Activated CD4-positive, CD25-positive, alpha-beta regulatory T cell (primary cell): Measurements from ENCODE around the gene C17orf107.

Experiments
- DNase-seq, 4 experiments: peaks; one replicate each; lab custom pipeline; 2025; lab: John Stamatoyannopoulos, UW

C17orf107 gene

DNA sequence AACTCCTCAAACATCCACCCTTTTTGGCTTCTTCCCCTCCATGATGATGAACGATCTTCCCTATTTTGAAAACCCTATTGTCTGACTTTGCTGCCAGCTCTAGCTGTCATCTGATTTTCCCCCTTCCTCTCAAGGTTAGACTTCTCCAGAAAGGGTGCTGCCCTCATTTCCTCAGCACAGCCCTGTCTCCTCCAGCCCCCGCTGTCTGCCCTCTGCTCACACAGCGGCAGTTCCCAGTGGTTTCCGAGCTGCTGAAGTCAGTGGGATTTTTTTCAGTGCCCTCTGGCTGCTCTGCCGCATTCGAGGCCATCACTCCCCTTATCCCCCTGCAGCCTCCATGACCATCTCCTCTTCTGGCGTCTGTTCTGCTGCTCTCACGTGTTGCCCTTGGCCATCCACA is 26.6 kb upstream of the C17orf107 start:
- no peak for DNase-seq

DNA sequence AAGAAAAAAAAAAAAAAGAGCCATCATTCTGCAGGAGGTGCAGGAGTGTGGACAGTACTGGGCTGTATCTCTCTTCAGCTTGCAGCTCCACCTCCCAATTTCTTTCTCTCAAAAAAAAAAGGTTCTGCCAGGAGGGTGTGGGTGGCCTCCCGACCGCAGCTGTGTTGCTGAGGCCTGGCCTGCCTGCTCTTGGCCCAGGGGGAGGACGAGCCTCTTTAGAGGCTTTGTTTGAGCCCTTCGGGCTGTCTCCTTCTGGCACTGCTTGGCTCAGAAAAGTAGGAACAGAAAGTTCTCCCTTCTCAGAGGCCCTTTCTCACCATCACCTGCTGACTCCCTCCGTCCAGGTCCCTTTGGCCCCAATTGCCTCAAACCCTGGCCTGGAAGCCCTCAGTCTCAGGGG is 22.2 kb upstream of the C17orf107 start:
- no peak for DNase-seq

DNA sequence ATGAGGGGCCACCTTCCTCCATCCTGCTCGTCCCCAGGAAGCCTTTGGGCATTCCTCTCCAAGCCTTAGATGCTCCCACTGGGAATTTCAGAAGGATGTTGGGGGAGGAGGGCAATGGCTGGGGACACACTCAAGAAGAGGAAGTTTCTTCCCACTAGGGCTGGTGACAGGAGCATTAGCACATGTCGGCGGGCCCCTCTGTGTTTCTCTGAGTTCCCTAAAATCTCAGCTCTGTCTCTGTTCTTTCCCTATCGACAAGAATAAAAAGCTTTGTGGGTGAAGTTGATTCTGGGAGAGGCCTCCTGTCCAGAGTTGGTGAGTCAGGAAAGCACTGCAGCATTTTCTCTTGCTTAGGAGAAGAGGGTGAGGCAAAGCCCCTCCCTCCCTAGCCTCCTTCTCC is 19.7 kb upstream of the C17orf107 start:
- DNase-seq = no peak

DNA sequence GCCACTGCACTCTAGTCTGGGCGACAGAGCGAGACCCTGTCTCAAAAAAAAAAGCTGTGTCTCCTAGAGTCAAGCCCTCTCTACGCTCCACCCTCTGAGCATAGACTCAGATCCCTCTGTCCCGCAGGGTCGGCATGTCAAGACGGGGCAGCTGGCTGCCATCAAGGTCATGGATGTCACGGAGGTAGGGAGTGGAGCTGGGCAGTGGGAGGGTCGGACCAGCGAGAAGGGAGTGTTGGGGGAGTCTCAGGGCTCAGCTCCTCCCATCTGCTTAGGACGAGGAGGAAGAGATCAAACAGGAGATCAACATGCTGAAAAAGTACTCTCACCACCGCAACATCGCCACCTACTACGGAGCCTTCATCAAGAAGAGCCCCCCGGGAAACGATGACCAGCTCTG is 18.5 kb upstream of the C17orf107 start:
- no peak for DNase-seq

DNA sequence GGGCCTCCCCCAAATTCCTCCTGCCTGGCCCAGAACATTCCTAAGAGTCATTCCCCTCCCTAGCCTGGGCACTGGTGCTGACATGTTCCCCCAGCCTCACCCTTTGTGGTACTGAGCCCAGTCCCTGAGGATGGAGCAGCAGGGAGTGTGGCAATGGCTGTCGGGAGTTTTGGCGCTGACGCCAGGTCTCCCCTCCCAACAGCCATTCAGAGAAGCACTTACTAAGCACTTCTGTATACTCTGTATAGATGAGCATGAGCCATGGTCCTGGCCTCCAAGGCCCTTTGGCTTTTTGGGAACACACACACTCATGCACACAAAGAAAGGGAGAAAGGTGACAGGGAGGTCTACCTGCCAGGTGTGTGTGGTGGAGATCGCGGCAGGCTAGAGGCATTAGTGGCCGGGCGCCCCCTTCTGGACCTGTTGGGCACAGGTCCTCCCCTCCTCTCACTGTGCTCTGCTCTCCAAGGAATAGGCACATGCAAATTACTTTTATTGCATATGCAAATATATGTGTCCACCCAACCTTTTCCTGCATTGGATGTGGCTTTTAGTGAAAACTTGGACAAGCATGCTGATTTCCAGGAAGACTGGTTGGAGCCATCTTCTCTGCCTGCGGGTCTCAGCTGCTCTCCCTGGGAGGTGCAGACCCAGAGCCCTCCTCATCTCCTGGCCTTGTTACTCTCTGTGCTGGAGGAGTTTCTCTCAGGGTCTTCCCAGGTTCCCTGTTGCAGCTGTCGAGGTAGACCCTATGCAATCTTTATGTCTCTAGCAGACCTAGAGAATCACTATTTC is 17.4 kb upstream of the C17orf107 start:
- DNase-seq = peak; percentile 29 to 49 (median 40)

DNA sequence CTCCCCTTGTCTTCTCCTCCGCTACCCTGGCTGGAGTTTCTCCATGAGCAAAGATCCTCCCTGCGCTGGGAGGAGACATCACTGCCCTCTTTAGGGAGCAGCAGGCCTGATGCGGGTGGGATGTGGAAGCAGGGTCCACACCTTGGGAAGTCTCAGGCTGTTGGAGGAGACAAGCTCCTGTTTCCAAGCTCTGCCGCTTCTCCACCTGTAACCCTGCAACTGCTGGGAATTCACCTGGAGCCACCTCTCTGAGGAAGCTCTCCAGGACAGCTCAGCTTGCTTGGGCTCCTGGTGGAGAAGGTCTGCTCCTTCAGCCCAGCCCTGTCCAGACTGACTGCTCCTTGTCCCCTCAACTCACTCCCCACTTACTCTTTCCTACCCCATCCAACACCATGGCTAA is 14.8 kb upstream of the C17orf107 start:
- DNase-seq = no peak

DNA sequence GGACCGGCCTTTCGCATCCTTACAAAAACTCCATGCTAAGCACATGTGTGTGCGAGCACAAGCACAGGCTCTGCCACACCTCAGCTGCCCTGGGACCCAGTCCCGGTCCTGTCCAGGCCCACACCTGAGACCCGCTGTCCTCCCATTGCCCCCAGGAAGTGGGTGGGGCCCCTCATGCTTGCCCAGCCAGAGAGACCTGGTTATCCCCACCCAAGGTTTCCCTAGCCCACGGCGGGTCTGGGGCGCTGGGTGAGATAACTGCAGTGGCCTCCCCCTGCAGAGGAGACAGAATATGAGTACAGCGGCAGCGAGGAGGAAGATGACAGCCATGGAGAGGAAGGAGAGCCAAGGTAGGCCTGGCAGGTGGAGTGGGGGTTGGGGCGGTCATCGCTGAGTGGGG is 12.5 kb upstream of the C17orf107 start:
- DNase-seq = no peak

DNA sequence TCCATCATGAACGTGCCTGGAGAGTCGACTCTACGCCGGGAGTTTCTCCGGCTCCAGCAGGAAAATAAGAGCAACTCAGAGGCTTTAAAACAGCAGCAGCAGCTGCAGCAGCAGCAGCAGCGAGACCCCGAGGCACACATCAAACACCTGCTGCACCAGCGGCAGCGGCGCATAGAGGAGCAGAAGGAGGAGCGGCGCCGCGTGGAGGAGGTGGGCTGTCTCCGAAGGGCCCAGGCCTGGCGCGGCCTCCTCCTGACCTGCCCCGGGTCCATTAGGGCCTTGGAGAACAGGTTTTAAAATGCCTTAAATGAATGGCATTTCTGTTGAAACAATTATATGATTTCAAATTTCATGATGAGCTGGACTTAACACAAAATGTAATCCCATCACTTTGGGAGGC is 11.8 kb upstream of the C17orf107 start:
- DNase-seq = no peak

DNA sequence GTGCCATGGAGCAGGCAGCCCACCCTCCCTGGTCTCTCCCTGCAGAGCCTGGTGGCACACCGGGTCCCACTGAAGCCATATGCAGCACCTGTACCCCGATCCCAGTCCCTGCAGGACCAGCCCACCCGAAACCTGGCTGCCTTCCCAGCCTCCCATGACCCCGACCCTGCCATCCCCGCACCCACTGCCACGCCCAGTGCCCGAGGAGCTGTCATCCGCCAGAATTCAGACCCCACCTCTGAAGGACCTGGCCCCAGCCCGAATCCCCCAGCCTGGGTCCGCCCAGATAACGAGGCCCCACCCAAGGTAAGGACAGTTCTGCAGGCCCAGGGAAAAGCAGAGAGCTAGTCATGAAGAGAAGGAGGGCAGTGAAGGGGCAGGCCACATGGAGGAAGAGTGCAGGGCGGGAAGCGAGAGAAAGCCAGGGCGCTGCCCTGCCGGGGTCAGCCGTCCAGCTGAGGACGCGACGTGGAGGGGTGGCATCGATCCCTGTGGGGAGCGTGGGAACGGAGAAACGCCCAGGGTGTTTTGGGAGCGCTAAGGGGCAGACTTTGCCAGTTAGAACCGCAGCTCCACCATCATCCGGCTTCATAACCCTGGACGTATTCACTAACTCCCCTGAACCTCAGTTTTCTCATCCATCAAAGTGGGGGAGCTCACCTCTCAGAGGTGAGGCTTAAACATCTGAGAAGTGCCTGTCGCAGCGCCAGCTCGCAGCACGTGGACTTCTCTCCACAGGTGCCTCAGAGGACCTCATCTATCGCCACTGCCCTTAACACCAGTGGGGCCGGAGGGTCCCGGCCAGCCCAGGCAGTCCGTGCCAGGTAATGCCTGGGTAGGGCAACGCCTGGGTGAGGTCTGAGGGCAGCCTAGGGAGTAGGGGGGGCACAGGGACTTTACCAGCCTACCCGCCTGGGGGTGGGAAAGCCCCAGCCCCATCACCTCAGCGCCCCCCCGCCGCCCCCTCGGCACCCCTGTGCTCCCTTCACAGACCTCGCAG is 7.6 kb upstream of the C17orf107 start:
- DNase-seq = no peak

DNA sequence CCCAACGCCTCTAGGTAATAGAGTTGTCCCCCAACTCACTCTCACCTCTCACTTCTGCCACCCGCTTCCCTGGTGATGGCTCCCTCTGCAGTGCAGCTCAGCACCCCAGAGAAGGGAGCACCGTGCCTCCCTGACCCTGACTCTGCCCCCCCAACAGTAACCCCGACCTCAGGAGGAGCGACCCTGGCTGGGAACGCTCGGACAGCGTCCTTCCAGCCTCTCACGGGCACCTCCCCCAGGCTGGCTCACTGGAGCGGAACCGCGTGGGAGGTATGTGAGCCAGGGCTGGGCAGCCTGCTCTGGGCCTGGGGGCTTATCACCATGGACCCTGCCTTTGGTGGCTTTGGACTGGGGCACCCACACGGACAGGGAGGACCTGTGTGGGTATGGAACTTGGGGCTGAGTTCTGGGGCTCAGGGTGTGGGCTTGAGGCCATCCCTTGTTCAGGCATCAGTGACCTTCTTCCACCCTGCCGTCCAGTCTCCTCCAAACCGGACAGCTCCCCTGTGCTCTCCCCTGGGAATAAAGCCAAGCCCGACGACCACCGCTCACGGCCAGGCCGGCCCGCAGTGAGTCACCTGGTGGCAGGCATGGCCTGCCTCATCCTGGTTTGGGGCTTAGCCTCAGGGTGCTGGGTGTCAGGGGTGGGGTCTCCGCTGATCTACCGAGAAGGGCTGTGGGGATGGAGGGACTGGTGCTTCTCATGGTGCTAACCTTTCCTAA is 6.7 kb upstream of the C17orf107 start:
- no peak for DNase-seq

DNA sequence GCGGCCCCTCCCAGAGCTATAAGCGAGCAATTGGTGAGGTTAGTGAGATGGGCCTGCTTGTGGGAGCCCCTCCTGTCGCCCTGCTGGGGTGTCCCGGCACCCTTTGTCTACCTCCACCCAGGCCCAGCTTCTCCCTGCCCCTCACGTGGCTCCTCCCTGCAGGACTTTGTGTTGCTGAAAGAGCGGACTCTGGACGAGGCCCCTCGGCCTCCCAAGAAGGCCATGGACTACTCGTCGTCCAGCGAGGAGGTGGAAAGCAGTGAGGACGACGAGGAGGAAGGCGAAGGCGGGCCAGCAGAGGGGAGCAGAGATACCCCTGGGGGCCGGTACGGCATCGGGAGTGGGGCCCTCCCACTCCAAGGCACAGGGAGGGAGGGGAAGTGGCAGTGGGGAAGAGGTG is 6.1 kb upstream of the C17orf107 start:
- DNase-seq = no peak

DNA sequence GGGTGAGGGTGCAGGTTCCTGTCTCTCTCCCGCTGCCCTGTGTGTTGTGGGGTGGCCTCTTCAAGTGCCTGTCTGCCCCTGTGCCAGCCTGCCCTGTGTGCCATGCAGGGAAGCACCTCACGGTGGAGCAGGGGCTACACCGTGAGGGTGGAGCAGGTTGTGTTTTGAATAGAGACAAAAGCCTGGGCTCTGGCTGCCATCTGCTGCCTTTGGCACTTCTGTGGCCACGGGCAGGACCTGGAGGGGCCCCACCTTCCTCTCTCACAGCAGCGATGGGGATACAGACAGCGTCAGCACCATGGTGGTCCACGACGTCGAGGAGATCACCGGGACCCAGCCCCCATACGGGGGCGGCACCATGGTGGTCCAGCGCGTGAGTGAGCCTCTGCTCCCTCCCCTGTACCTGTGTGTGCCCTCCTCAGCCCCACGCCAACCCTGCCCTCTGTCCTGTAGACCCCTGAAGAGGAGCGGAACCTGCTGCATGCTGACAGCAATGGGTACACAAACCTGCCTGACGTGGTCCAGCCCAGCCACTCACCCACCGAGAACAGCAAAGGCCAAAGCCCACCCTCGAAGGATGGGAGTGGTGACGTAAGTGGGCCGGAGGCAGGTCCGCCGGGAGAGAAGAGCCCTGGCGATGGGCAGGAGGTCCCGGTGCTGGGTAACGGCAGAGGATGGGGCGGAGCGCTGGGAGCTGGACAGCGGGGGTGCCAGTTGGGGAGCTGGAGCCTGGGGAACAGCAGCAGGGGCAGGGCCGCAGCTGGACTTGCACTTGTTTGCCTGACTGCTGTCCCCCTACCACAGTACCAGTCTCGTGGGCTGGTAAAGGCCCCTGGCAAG is 5.4 kb upstream of the C17orf107 start:
- no peak for DNase-seq

DNA sequence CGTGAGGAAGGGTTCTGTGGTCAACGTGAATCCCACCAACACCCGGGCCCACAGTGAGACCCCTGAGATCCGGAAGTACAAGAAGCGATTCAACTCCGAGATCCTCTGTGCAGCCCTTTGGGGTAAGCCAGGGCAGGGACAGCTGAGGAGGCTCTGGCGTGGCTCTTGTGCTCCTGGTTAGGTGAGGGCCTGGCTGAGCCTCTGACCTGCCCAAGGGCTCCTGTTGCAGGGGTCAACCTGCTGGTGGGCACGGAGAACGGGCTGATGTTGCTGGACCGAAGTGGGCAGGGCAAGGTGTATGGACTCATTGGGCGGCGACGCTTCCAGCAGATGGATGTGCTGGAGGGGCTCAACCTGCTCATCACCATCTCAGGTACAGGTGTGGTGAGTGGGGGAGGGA is 4.2 kb upstream of the C17orf107 start:
- no peak for DNase-seq

DNA sequence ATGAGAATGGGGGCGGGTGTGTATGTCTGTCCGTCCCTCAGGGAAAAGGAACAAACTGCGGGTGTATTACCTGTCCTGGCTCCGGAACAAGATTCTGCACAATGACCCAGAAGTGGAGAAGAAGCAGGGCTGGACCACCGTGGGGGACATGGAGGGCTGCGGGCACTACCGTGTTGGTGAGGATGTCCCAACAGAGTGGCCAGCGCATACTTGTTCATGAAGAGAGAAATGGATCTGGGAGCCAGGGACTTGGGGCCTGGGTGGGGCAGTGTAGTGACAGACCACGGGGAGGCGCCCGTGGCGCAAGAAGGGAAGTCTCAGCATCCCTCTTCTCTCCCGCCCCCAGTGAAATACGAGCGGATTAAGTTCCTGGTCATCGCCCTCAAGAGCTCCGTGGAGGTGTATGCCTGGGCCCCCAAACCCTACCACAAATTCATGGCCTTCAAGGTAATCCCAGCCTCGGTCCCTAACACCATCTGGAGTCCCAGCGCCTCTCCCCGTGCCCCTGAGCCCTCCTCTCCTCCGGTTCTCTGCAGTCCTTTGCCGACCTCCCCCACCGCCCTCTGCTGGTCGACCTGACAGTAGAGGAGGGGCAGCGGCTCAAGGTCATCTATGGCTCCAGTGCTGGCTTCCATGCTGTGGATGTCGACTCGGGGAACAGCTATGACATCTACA is 3.5 kb upstream of the C17orf107 start:
- no peak for DNase-seq

DNA sequence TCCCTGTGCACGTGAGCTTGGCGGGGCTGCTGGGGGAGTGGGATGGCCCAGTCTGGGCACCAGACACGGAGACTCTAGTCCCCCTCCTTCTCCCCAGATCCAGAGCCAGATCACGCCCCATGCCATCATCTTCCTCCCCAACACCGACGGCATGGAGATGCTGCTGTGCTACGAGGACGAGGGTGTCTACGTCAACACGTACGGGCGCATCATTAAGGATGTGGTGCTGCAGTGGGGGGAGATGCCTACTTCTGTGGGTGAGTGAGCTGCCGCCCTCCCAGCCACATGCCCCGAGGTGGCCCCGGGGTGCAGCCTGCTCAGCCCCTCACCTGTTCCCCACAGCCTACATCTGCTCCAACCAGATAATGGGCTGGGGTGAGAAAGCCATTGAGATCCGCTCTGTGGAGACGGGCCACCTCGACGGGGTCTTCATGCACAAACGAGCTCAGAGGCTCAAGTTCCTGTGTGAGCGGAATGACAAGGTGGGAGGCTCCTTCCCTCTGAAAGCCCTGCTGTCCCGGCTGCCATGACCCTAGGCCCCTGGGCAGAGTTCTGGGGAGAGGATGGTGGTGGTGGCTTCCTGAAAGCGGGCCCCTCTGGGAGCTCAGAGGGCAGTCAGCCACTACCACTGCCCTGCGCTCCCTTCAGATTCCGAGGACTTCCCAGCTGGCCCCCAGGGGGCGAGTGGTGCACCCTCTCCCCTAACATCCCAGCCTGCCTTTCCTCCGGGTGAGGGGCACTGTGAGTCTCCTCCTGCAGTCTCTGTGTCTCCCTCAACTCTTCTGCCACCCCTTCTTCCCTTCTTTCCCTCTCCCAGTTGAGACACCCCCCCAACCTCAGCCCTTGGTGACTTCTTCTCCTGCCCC is 2.8 kb upstream of the C17orf107 start:
- no peak for DNase-seq

DNA sequence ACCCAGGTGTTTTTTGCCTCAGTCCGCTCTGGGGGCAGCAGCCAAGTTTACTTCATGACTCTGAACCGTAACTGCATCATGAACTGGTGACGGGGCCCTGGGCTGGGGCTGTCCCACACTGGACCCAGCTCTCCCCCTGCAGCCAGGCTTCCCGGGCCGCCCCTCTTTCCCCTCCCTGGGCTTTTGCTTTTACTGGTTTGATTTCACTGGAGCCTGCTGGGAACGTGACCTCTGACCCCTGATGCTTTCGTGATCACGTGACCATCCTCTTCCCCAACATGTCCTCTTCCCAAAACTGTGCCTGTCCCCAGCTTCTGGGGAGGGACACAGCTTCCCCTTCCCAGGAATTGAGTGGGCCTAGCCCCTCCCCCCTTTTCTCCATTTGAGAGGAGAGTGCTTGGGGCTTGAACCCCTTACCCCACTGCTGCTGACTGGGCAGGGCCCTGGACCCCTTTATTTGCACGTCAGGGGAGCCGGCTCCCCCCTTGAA is 2.1 kb upstream of the C17orf107 start:
- no peak for DNase-seq

DNA sequence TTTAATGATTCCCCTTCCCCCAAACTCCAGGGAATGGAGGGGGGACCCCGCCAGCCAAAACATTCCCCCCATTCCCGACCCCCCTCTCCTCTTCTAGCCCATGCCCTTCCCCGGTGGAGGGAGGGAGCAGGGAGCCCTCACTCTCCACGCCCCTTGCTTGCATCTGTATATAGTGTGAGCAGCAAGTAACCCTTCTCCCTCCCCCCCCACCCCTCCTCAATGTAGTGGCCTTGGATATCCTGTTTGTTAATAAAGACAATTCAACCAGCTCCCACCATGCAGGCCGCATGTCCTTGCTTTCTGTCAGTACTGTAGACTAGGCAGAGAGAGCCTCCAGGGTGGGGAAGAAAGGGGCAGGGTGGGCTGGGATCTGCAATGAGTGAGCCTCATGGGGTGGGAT is 1.6 kb upstream of the C17orf107 start:
- no peak for DNase-seq

DNA sequence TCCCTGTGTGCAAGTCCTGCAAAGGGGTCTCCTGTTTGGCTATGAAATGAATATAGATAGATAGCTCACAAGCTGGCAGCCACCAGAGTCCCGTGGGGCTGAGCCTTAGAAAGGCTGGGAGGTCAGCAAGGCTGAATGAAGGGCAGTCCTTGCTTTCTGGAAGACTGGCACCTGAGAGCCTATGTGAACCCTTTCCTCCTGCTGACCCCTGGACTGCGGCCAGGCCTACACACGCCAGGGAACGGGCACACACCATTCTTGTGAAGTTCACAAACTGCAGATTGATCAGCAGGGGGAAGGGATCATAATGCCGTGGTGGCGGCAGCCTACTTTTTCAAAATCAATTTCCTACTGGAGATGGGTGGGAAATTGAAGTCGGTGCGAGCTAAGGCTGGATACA is 985 bp upstream of the C17orf107 start:
- no peak for DNase-seq

DNA sequence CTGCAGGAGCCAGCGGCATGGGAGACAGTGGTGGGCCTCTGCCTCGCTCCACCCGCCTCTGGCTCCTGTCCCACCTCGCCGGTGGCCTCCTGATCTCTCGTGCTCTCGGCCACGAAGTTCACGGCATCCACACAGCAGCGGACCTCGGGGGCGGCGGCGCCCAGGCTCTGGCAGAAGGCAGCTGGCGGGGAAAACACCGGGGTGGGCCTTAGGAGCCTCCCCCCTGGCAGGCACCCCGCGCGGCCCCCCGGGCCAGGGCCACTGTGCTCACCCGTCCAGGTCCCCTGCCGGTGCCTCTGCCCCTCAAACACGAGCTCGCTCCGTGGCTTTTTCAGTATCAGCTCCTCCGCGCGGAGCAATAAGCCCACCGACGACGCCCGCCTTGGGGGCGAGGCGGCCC is 409 bp upstream of the C17orf107 start:
- DNase-seq = no peak
